GM18508 (cell line): ENCODE measurements around the gene ZNF133.
"Not testable (repeated sequence)": the region's sequence is repeated elsewhere in the genome, so short reads cannot be mapped to it uniquely, and the experiment has no call there.

Experiments
- ATAC-seq: cut with Tn5 transposase; IDR thresholded peaks from one replicate; pipeline ENCODE4 v1.9.1; 2021; ENCODE audit warnings: moderate number of reproducible peaks; ENCODE audit not compliant: insufficient read depth, unreplicated experiment

ZNF133 gene

GRCh38 chr20:18279242-18279641 is 9.1 kb upstream of the ZNF133 start:
- ATAC-seq: no peak

- no peak for ATAC-seq
Measured at GRCh38 chr20:18284805-18285533, 3.4 kb upstream of the ZNF133 start.

GRCh38 chr20:18287546-18287914 is 797 bp upstream of the ZNF133 start:
- ATAC-seq: no peak

- no peak for ATAC-seq
Measured at GRCh38 chr20:18288749-18289267, 481 bp downstream of the ZNF133 start.

GRCh38 chr20:18289306-18289705 is 979 bp downstream of the ZNF133 start:
- no peak for ATAC-seq

- ATAC-seq: no peak
Measured at GRCh38 chr20:18299364-18299763, 11.0 kb downstream of the ZNF133 start.

GRCh38 chr20:18304618-18305017 is 16.3 kb downstream of the ZNF133 start:
- ATAC-seq: no peak

GRCh38 chr20:18307301-18307700 is 19.0 kb downstream of the ZNF133 start:
- ATAC-seq: no peak

GRCh38 chr20:18310051-18310450 is 21.7 kb downstream of the ZNF133 start:
- no peak for ATAC-seq

- ATAC-seq: no peak
Measured at GRCh38 chr20:18310592-18310991, 22.3 kb downstream of the ZNF133 start.

GRCh38 chr20:18312723-18313122 is 24.4 kb downstream of the ZNF133 start:
- no peak for ATAC-seq

GRCh38 chr20:18313411-18313810 is 25.1 kb downstream of the ZNF133 start:
- no peak for ATAC-seq

- no peak for ATAC-seq
Measured at GRCh38 chr20:18314786-18315406, 26.6 kb downstream of the ZNF133 start.

- no peak for ATAC-seq
Measured at GRCh38 chr20:18316166-18316565, 27.8 kb downstream of the ZNF133 start.

GRCh38 chr20:18321316-18321715 is 33.0 kb downstream of the ZNF133 start:
- ATAC-seq: no peak

GRCh38 chr20:18321976-18322950 is 33.9 kb downstream of the ZNF133 start:
- no peak for ATAC-seq

- ATAC-seq: no peak
Measured at GRCh38 chr20:18323705-18324104, 35.4 kb downstream of the ZNF133 start.

GRCh38 chr20:18324596-18325089 is 36.3 kb downstream of the ZNF133 start:
- ATAC-seq: no peak

GRCh38 chr20:18326990-18327389 is 38.7 kb downstream of the ZNF133 start:
- no peak for ATAC-seq

GRCh38 chr20:18331694-18332093 is 43.4 kb downstream of the ZNF133 start:
- ATAC-seq: no peak

GRCh38 chr20:18349749-18350148 is 61.4 kb downstream of the ZNF133 start:
- not testable (repeated sequence) for ATAC-seq
